Gastrocnemius medialis (tissue), 4 donors: Measurements from ENCODE around the gene LTO1. TPM values are rescaled to one million over a fixed set of nuclear protein-coding genes. Genes with fewer than 3 reads are reported as not detected.
"Not testable (repeated sequence)": the region's sequence is repeated elsewhere in the genome, so short reads cannot be mapped to it uniquely, and the experiment has no call there.

ENCODE experiments used
- ATAC-seq, 2 donors: fragments of 150-250 bp; one replicate each; pipeline ENCODE4 v1.9.1; 2016
- DNase-seq, 2 donors: peaks; one replicate each; pipeline ENCODE4 v3.0.0-alpha.2; 2019
- H3K27ac ChIP-seq, 4 donors: fragments of 200-600 bp; sonication (generic); 1 replicate in 1 of 4; 2 replicates in 3 of 4; pipeline ENCODE4 v1.5.1; 2016 to 2018; ENCODE audit warnings: mild to moderate bottlenecking in 2 of 4, moderate library complexity in 1 of 4
- H3K27me3 ChIP-seq, 3 donors: fragments of 200-600 bp; sonication (generic) in 2 of 3; 1 replicate in 1 of 3; 2 replicates in 2 of 3; pipeline versions ENCODE4 v1.5.1 to v1.6.0; 2016 to 2019; ENCODE audit warnings: mild to moderate bottlenecking in 1 of 3, moderate library complexity in 1 of 3
- H3K36me3 ChIP-seq, 2 donors: fragments of 200-600 bp; sonication (generic) in 1 of 2; one replicate each; pipeline ENCODE4 v1.5.1; 2017 to 2018
- H3K4me1 ChIP-seq, 2 donors: fragments of 200-600 bp; sonication (generic) in 1 of 2; one replicate each; pipeline ENCODE4 v1.5.1; 2016 to 2017; ENCODE audit warnings: mild to moderate bottlenecking in 2 of 2
- H3K4me3 ChIP-seq, 4 donors: fragments of 200-600 bp; sonication (generic) in 3 of 4; 1 replicate in 1 of 4; 2 replicates in 3 of 4; pipeline ENCODE4 v1.5.1; 2016 to 2019; ENCODE audit warnings: mild to moderate bottlenecking in 2 of 4
- H3K9me3 ChIP-seq, 3 donors: fragments of 200-600 bp; sonication (generic) in 2 of 3; 1 replicate in 1 of 3; 2 replicates in 2 of 3; pipeline ENCODE4 v1.5.1; 2016 to 2019
- POLR2A ChIP-seq, 2 donors: fragments of 450-650 bp; IDR thresholded peaks; one replicate each; pipeline ENCODE4 v1.6.1; 2017; ENCODE audit warnings: antibody characterized with exemption in 2 of 2, mild to moderate bottlenecking in 2 of 2, moderate library complexity in 2 of 2
- in situ Hi-C, 4 donors: fragments of 200-750 bp; cut with MboI; loops; one replicate each; pipeline versions ENCODE4 v1.15.0 to v1.8.0; 2017; ENCODE audit warnings: low sequenced_read_pairs in 4 of 4
- intact Hi-C: fragments of 100-400 bp; cut with DNase I; formaldehyde crosslinking; loops from one replicate; pipeline ENCODE4 v1.15.1; 2023; ENCODE audit warnings: low total_unique reads
- total RNA-seq, 4 donors: library from RNA; depleted of rRNA; stranded (reverse); fragments of >200 nt; gene quantifications; one replicate each; pipeline versions ENCODE4 v1.1.0 to v1.2.3, GENCODE V29; 2016
- TF ChIP-seq, protein P1 (sequence below), 5 experiments: fragments of 450-650 bp in 3 of 5; fragments of 200-600 bp in 2 of 5; sonication (generic) in 2 of 5; IDR thresholded peaks in 4 of 5; conservative IDR thresholded peaks in 1 of 5; 1 replicate in 4 of 5; 2 replicates in 1 of 5; pipeline ENCODE4 v1.5.1; 2016 to 2019; ENCODE audit warnings: antibody characterized with exemption in 5 of 5, mild to moderate bottlenecking in 3 of 5, moderate library complexity in 3 of 5

The LTO1 gene
- total RNA-seq, 4 donors from 2014 or later: 9.5 to 18.2 (median 13.3) TPM

DNA sequence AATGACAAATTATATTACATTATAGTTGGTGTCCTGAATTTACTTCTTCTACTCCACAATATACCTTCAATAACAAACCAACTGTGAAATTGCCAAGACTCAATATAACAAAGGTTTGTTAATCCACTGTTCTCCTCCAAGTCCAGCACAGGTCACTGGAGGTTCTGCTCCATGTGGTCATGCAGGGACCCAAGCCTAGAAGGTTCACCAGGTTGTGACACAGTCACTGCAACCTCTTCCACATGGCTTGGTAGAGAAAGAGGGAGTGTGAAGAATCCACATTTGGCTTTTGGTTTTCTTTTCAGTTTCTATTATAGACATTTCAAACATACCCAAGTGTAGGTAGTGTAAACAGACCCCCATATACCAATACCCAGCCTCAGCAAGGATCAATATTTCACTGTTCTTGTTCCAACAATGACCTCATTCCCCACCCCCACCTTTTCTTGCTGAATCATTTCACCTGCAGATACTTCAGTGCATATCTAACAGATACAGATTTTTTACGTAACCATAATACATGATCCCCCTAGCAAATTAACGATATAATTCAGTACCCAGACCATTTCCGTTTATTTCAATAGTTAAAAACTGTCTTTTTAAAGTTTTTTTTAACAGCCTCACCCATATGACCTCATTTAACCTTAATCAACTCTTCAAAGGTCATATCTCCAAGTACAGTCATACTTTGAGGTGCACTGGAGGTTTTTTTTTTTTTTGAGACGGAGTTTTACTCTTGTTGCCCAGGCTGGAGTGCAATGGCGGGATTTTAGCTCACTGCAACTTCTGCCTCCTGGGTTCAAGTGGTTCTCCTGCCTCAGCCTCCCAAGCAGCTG, 14.5 kb upstream of the LTO1 start:
- intact Hi-C loops (no loop called here), in situ Hi-C loops (loop anchor here (5.0 to 25.0 kb wide), 5 partner anchors 198 to 515 kb away; partner anchors contain the start of gene FADD (in 1 of the 4))
- no peaks in the 10 kb centered on the region for H3K9me3 ChIP-seq
- no peak for DNase-seq
- peaks cover 0 to 8% of the 10 kb centered on the region in 2 donors for H3K4me1 ChIP-seq
- peaks cover 0 to 12% (median 7%) of the 10 kb centered on the region in 3 donors for H3K27me3 ChIP-seq
- no peak overlapping the region for H3K27ac ChIP-seq
- H3K4me3 ChIP-seq: no peak overlapping the region
- ATAC-seq: no peak
- TF ChIP-seq, protein P1, sequence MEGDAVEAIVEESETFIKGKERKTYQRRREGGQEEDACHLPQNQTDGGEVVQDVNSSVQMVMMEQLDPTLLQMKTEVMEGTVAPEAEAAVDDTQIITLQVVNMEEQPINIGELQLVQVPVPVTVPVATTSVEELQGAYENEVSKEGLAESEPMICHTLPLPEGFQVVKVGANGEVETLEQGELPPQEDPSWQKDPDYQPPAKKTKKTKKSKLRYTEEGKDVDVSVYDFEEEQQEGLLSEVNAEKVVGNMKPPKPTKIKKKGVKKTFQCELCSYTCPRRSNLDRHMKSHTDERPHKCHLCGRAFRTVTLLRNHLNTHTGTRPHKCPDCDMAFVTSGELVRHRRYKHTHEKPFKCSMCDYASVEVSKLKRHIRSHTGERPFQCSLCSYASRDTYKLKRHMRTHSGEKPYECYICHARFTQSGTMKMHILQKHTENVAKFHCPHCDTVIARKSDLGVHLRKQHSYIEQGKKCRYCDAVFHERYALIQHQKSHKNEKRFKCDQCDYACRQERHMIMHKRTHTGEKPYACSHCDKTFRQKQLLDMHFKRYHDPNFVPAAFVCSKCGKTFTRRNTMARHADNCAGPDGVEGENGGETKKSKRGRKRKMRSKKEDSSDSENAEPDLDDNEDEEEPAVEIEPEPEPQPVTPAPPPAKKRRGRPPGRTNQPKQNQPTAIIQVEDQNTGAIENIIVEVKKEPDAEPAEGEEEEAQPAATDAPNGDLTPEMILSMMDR (IDR thresholded peaks at IDR 0.05 in 4 of 5, conservative IDR thresholded peaks at IDR 0.05 in 1 of 5): no peak
- no peak for TF ChIP-seq POLR2A (IDR thresholded peaks at IDR 0.05)
- no peaks in the 10 kb centered on the region for H3K36me3 ChIP-seq

DNA sequence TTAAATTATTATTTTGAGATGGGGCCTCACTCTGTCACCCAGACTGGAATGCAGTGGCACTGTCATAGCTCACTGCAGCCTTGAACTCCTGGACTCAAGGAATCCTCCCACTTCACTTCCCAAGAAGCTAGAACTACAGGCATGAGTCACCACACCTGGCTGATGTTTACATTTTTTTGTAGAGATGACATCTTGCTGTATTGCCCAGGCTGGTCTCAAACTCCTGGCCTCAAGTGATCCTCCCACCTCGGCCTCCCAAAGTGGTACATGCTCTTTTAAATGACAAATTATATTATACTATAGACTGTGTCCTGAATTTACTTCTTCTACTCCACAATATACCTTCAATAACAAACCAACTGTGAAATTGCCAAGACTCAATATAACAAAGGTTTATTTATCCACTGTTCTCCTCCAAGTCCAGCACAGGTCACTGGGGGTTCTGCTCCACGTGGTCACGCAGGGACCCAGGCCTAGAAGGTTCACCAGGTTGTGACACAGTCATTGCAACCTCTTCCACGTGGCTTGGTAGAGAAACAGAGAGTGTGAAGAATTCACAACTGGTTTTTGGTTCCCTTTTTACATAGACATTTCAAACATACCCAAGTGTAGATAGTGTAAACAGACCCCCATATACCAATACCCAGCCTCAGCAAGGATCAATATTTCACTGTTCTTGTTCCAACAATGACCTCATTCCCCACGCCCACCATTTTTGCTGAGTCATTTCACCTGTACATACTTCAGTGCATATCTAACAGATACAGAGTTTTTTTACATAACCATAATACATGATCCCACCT, 13.0 kb upstream of the LTO1 start:
- in situ Hi-C loops: loop anchor here (5.0 to 25.0 kb wide), 4 partner anchors 199 to 517 kb away; partner anchors contain the start of gene FADD (in 1 of the 4)
- DNase-seq, H3K9me3 ChIP-seq, H3K27ac ChIP-seq, intact Hi-C loops, H3K4me1 ChIP-seq, H3K36me3 ChIP-seq, ATAC-seq, H3K4me3 ChIP-seq: not testable (repeated sequence)
- H3K27me3 ChIP-seq: peaks cover 0 to 12% (median 7%) of the 10 kb centered on the region in 3 donors

DNA sequence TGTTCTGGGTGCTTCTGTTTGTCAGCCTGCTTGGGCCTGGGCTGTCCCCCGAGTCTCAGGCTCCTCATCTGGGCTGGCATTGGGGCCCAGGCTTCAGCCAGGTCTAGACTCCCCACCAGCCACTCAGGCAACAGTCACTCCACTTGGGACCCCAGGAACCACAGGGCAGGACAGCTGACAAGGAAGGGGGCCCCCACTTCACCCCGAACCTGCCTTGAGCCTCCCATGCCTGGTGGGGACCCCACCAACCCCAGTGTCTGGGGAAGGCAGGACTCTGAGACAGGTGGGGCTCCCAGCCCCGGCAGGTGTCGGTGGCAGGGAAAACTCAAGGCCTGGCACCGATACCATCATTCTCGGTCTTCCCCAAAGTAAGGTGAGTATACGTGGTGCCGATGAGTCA, 11.7 kb upstream of the LTO1 start:
- no peaks in the 10 kb centered on the region for H3K9me3 ChIP-seq
- intact Hi-C loops (loop anchor here (1.0 kb wide), 1 partner anchor 201 kb away; no protein-coding TSS in a partner anchor), in situ Hi-C loops (loop anchor here (5.0 to 25.0 kb wide), 4 partner anchors 200 to 518 kb away; partner anchors contain the start of gene FADD (in 1 of the 4))
- no peak overlapping the region for H3K27ac ChIP-seq
- ATAC-seq (no peak), DNase-seq (no peak)
- H3K4me1 ChIP-seq: peaks cover 0 to 8% of the 10 kb centered on the region in 2 donors
- H3K27me3 ChIP-seq: peaks cover 0 to 9% (median 5%) of the 10 kb centered on the region in 3 donors
- no peaks in the 10 kb centered on the region for H3K36me3 ChIP-seq
- no peak overlapping the region for H3K4me3 ChIP-seq
- TF ChIP-seq POLR2A (IDR thresholded peaks at IDR 0.05): no peak

DNA sequence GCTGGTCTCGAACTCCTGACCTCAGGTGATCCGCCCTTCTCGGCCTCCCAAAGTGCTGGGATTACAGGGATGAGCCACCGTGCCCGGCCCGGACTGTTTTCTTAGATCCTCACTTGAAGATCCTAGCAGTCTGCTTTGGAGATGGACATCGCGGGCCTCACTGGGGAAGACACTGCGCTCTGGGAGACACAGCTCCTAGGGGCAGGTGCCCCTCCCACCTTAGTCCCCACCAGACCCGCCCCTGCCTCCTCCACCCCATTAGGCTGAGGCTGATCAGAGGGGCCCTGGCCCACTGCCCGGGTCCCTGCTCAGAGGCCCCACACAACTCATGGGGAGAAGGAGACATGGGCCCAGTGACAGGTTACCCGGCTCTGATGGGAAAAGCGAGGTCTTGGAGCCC, 11.3 kb upstream of the LTO1 start:
- Histone ChIP-seq H3K9me3 (no peaks in the 10 kb centered on the region), H3K36me3 (no peaks in the 10 kb centered on the region), H3K27me3 (peaks cover 0 to 5% (median 2%) of the 10 kb centered on the region in 3 donors), H3K4me3 (no peak overlapping the region), H3K4me1 (peaks cover 0 to 8% of the 10 kb centered on the region in 2 donors), H3K27ac (no peak overlapping the region)
- intact Hi-C loops: loop anchor here (1.0 kb wide), 1 partner anchor 202 kb away; no protein-coding TSS in a partner anchor
- ATAC-seq: no peak
- in situ Hi-C loops: loop anchor here (5.0 to 25.0 kb wide), 4 partner anchors 201 to 518 kb away; partner anchors contain the start of gene FADD (in 1 of the 4)
- no peak for DNase-seq
- TF ChIP-seq POLR2A (IDR thresholded peaks at IDR 0.05): no peak
- TF ChIP-seq, protein P1 (IDR thresholded peaks at IDR 0.05 in 4 of 5, conservative IDR thresholded peaks at IDR 0.05 in 1 of 5): no peak

DNA sequence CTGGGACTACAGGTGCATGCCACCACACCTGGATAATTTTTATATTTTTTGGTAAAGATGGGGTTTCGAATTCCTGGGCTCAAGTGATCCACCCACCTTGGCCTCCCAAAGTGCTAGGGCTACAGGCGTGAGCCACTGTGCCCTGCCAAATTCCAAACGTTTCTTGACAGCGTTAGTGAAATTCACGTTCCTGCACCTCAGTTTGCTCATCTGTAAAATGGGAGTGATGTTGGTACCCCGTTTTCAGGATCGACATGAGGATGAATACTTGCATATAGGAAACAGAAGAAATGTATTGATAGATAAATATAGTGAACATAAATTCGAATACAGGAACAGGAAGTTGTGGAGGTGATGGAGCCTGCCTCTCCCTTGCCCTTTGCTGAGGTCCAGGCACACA, 10.2 kb upstream of the LTO1 start:
- intact Hi-C loops (loop anchor here (2.0 kb wide), 1 partner anchor 505 kb away; no protein-coding TSS in a partner anchor), in situ Hi-C loops (loop anchor here (5.0 to 25.0 kb wide), 4 partner anchors 202 to 519 kb away; partner anchors contain the start of gene FADD (in 1 of the 4))
- Histone ChIP-seq H3K4me1 (peaks cover 0 to 8% of the 10 kb centered on the region in 2 donors), H3K9me3 (no peaks in the 10 kb centered on the region), H3K27ac (no peak overlapping the region), H3K36me3 (no peaks in the 10 kb centered on the region), H3K27me3 (peaks cover 0 to 2% (median 0%) of the 10 kb centered on the region in 3 donors), H3K4me3 (no peak overlapping the region)
- no peak for ATAC-seq
- no peak for DNase-seq
- TF ChIP-seq, protein P1 (IDR thresholded peaks at IDR 0.05 in 4 of 5, conservative IDR thresholded peaks at IDR 0.05 in 1 of 5): no peak
- no peak for TF ChIP-seq POLR2A (IDR thresholded peaks at IDR 0.05)
